ENCODE data around the gene FAM240A.
"Not testable (repeated sequence)": the region's sequence is repeated elsewhere in the genome, so short reads cannot be mapped to it uniquely, and the experiment has no call there.

Gene FAM240A

DNA sequence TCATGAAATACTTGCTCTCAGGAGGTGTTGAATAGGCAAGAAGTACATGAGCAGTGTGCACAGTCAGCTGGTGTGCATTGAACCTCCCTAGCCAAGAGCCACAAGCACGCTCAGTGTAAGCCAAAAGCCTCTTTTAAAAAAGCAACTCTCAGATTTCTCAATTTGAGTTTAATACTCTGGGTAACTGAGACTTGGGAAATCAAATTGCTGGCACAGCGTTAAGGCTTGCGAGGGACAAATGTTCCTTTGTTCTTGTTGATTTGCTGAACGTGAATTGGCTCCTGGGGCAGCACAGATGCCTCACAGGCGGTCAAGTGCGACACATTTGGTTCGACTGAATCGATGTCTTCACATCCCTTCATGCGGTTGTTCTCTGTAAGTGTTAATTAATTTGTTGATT, at the start of gene FAM240A:
Gene FAM240A, plus strand, starts transcription at position 202 of the 400 bp plus-strand sequence. Its CDS starts 159 bp downstream, at position 361.
- in situ Hi-C loops (cut with MboI; ENCODE audit: low sequenced_read_pairs): no loop called here

DNA sequence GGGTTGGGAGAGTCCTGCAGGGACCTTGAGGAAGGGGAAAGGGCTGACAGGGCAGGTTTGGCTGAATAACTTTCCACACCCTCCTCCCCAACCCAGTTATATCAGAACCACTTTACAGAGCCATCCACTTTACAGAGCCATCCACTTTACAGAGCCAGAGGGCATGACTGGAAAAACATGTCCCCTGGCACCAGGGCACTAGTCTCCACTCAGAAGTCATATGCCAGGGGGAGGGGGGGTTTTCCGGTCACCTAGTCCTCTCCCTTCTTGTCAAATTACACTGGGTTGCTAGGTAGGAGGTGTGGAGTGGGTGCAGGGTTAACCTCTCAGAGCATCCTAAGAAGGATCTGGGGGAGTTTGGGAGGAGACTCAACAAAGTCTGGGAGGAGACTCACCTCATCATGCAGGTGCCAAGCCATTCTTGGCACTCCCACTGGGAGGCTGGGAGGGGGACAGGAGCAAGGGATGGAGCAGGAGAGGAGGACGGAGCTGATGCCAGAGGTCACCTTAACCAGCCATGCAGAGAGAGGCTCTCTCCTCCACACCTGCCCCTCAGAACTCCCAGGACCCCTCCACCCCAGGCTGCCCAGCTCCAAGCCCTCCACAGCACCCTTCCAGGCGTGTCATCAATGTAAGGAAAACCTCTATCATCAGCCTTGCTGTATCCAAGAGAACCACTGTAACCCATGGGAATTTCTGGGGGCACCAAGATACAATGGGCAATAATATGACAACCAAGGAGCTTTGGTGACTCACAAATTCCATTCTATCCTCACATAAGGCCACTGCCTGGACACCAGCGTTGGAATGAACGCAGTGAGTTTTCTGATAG, 47.9 kb upstream of the FAM240A start:
- in situ Hi-C loops (cut with MboI; ENCODE audit: low sequenced_read_pairs): no loop called here

DNA sequence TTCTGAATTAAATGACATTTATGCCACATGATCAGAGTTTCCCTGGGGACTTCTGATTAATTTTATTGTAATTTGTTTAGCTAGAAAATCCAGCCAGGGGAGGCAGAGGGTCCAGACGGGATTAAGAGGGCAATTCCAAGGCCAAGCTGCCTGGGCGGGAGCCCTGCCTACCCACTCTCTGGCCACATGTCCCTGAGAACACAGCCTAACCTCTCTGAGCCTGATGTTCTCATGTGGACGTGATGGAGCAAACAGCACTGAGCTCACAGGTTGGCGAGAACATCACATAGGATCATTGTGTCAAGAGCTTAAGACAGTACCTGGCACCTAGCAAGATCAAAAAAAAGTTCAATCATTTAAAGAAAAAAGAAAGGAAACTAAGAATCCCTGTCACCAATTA, 47.2 kb upstream of the FAM240A start:
- in situ Hi-C loops (cut with MboI; ENCODE audit: low sequenced_read_pairs): no loop called here

- in situ Hi-C loops (cut with MboI; ENCODE audit: low sequenced_read_pairs): no loop called here
Measured at GRCh38 chr3:46565607-46566039, 46.7 kb upstream of the FAM240A start.

- in situ Hi-C loops (cut with MboI; ENCODE audit: low sequenced_read_pairs): no loop called here
Measured at GRCh38 chr3:46566040-46566641, 46.2 kb upstream of the FAM240A start, which contains the start of gene LRRC2. TSS of gene LRRC2 (minus strand) at chr3:46566302. CDS start at chr3:46551591, 14,711 bp downstream.

GRCh38 chr3:46571684-46572083, 40.6 kb upstream of the FAM240A start:
- in situ Hi-C loops (cut with MboI; ENCODE audit: low sequenced_read_pairs): no loop called here

- in situ Hi-C loops (cut with MboI; ENCODE audit: low sequenced_read_pairs): no loop called here
Measured at GRCh38 chr3:46573701-46574100, 38.6 kb upstream of the FAM240A start.

DNA sequence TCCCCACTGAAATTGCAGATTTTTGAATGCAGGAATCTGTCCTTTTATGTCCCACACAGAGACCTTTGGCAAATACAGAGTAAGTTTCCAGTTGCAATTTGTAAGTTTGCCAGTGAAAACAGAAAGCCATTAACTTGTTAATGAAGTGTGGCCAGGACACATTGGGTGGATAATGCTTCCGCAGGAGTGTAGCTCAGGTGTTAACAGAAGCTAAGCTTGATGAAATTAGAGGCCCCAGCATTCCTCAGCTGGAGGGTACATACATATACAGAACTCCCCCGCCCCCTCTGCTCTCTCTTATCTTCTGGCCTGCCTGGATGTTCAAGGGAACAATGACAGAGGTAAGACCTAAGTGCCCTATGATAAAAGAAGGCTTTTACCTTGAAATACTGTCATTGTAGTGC, 38.1 kb upstream of the FAM240A start:
- in situ Hi-C loops (cut with MboI; ENCODE audit: low sequenced_read_pairs): no loop called here

- in situ Hi-C loops (cut with MboI; ENCODE audit: low sequenced_read_pairs): no loop called here
Measured at GRCh38 chr3:46574881-46575576, 37.3 kb upstream of the FAM240A start.

GRCh38 chr3:46575577-46576222, 36.6 kb upstream of the FAM240A start:
- in situ Hi-C loops (cut with MboI; ENCODE audit: low sequenced_read_pairs): no loop called here

GRCh38 chr3:46576386-46576785, 35.9 kb upstream of the FAM240A start:
- in situ Hi-C loops (cut with MboI; ENCODE audit: low sequenced_read_pairs): no loop called here

GRCh38 chr3:46576879-46577278, 35.4 kb upstream of the FAM240A start:
- in situ Hi-C loops (cut with MboI; ENCODE audit: low sequenced_read_pairs): no loop called here

DNA sequence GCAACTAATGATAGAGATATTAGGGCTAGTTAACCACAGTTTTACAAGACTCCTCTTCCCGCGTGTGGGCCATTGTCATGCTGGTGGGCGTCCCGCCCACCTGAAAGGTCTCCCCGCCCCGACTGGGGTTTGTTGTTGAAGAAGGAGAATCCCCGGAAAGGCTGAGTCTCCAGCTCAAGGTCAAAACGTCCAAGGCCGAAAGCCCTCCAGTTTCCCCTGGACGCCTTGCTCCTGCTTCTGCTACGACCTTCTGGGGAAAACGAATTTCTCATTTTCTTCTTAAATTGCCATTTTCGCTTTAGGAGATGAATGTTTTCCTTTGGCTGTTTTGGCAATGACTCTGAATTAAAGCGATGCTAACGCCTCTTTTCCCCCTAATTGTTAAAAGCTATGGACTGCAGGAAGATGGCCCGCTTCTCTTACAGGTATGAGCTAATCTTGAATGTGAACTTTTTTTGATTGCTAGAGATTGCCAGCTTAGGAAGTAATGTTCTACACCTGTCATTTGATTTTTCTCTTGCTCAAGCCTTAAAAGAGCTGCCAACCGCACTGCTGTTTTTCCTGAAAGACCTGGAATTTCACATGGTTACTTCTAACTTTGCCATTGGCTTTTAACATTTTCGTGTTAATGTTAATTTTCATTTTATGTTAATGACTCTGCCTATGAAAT, 34.6 kb upstream of the FAM240A start:
- in situ Hi-C loops (cut with MboI; ENCODE audit: low sequenced_read_pairs): not testable (repeated sequence)

GRCh38 chr3:46578973-46579755, 33.2 kb upstream of the FAM240A start:
- in situ Hi-C loops (cut with MboI; ENCODE audit: low sequenced_read_pairs): no loop called here

- in situ Hi-C loops (cut with MboI; ENCODE audit: low sequenced_read_pairs): no loop called here
Measured at GRCh38 chr3:46579756-46580286, 32.5 kb upstream of the FAM240A start.

DNA sequence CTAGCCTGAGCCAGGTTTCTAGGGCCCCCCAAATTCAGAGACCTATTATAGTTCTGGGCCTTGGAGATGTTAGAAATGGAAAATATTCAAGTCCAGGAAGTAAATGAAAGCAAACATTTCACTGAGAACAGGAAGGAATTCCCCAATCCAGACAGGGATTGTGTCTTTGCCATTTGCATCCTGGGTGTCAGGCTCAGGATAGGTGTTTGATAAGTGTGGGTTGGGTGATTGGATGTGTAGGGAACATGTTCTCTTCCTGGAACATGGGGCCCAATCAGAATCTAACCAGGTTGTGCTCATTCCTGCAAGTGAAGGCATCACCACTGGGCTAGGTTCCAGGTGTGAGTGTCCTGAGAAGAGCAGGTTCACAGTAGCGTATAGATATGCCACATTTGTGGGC, 31.6 kb upstream of the FAM240A start:
- in situ Hi-C loops (cut with MboI; ENCODE audit: low sequenced_read_pairs): no loop called here

DNA sequence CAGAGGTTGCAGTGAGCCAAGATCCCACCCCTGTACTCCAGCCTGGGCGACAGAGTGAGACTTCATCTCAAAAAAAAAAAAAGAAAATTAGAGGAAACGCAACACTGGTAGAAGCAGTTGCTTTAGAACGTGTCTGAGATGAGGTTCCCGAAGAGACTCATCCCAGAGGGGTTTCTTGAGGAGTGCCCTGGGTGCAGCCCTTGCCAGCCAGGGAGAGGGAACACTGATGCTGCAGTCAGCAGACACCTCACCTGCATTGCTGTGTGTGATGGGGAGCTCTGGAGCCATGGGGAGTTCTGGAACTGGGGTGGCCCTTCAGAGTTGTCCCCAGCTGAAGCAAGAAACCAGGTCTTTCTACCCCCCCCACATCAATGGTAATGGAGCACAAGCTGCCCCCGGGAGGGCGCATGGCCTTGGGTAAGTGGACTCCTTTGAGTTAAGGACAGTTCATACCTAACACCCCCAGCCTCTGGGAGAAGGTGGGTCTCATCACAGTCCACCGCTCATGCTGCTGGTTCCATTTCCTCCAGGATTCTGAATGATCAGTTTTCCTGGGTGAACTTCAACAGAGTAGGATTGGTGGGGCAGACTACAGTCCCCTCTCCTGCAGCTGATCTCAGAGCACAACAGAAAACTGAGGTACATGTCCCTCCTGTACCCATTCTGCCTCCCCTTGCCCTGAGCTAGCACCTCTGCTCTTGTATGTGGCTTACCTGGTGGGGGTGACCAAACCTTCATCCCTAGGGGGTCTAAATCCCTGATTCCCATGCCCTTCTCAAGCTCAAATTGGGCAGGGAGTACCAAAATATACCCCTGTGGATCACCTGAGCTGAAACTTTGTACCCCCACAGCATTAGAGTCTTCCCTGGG, 27.5 kb upstream of the FAM240A start:
- in situ Hi-C loops (cut with MboI; ENCODE audit: low sequenced_read_pairs): no loop called here

DNA sequence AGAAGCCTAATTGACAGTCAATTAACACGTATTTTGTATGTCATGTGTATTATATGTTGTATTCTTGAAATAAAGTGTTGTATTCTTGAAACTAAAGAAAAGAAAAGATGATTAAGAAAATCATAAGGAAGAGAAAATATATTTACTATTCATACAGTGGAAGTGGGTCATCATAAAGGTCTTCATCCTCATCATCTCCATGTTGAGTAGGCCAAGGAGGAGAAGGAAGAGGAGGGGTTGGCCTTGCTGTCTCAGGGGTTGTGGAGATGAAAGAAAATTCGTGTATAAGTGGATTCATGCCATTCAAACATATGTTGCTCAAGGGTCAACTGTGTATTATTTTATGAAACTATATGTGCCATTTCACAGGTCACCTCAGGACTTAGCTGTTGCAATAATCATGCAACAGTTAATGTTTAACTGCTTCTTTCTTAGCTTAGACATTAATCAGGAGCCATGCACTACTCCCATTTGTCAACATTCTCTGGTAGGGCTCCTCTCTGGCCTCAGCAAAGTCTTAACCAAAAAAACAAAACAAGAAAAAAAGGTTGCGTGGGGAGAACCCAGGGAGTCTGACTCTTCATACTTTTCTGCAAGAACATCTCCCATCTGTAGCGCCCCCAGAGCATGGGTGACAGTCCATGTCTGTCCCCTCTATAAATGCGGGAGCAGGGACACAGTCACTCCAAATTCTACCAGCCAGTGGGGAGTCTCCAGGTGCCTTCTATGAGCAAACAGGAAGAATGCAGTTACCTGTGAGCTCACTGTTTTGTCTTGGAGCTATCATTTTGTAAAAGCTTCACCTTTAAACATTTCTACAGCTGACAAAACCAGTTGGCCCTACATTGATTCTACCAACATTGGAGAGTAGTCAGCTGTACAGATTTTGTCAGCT, 26.3 kb upstream of the FAM240A start:
- in situ Hi-C loops (cut with MboI; ENCODE audit: low sequenced_read_pairs): no loop called here
